Measurements from ENCODE around the gene JAM2.

The JAM2 gene

GRCh38 chr21:25734904-25735645, 96.0 kb downstream of the JAM2 start, which contains the start of the genes ATP5PF and GABPA:
TSS of gene ATP5PF (minus strand) at chr21:25734904. CDS start at chr21:25729794, 5,110 bp downstream.
TSS of gene GABPA (plus strand) at chr21:25734972. CDS start at chr21:25741599, 6,627 bp downstream.
- Histone ChIP-seq H3K27ac (peak within 1 kb of the TSS; percentile 99 to 100), H3K4me3 (peak within 1 kb of the TSS; percentile 98)
- no peak for TF ChIP-seq CTCF (IDR thresholded peaks at IDR 0.05)
- DNase-seq (ENCODE audit: low spot score) = peak; percentile 98

- TF ChIP-seq CTCF (IDR thresholded peaks at IDR 0.05) = no peak
- DNase-seq (ENCODE audit: low spot score) = peak; percentile 93
- H3K27ac ChIP-seq = peak overlapping the region; percentile 99 to 100
- H3K4me3 ChIP-seq = peak overlapping the region; percentile 98
Measured at GRCh38 chr21:25735646-25736597, 96.9 kb downstream of the JAM2 start.

GRCh38 chr21:25737421-25737820, 98.4 kb downstream of the JAM2 start:
- no peak for DNase-seq (ENCODE audit: low spot score)
- Histone ChIP-seq H3K27ac (no peak overlapping the region), H3K4me3 (no peak overlapping the region)
- no peak for TF ChIP-seq CTCF (IDR thresholded peaks at IDR 0.05)

GRCh38 chr21:25742900-25743299, 103.8 kb downstream of the JAM2 start:
- H3K4me3 ChIP-seq = no peak overlapping the region
- TF ChIP-seq CTCF (IDR thresholded peaks at IDR 0.05) = no peak
- DNase-seq (ENCODE audit: low spot score) = no peak

GRCh38 chr21:25744854-25745253, 105.8 kb downstream of the JAM2 start:
- Histone ChIP-seq H3K4me3 (no peak overlapping the region), H3K27ac (no peak overlapping the region)
- no peak for TF ChIP-seq CTCF (IDR thresholded peaks at IDR 0.05)
- no peak for DNase-seq (ENCODE audit: low spot score)

More at GRCh38 chr21:25742900-25743299, 103.8 kb downstream of the JAM2 start:
- no peak overlapping the region for H3K27ac ChIP-seq

- TF ChIP-seq CTCF (IDR thresholded peaks at IDR 0.05) = no peak
- no peak for DNase-seq (ENCODE audit: low spot score)
- Histone ChIP-seq H3K4me3 (no peak overlapping the region), H3K27ac (no peak overlapping the region)
Measured at GRCh38 chr21:25750085-25750484, 111.0 kb downstream of the JAM2 start.
